ENCODE data around the gene CHD2.
"Not testable (repeated sequence)": the region's sequence is repeated elsewhere in the genome, so short reads cannot be mapped to it uniquely, and the experiment has no call there.

Gene CHD2

GRCh38 chr15:93030430-93031102, 130.4 kb downstream of the CHD2 start:
- no peak overlapping the region for H3K27ac ChIP-seq (ENCODE audit: low read depth, low read length)

GRCh38 chr15:93031103-93031464, 131.0 kb downstream of the CHD2 start:
- H3K27me3 ChIP-seq (ENCODE audit: control insufficient read depth in 1 of 2, insufficient read depth in 2 of 2, low read length in 2 of 2) = no peaks in the 10 kb centered on the region
- H3K4me1 ChIP-seq (ENCODE audit: control insufficient read depth in 1 of 2, insufficient read depth in 2 of 2, low read length in 2 of 2) = peaks cover 22 to 28% of the 10 kb centered on the region in 2 donors
- H3K9ac ChIP-seq (ENCODE audit: low read depth in 1 of 2, low read length in 2 of 2) = no peak overlapping the region
- peaks cover 6 to 19% of the 10 kb centered on the region in 2 donors for H3K36me3 ChIP-seq (ENCODE audit: control insufficient read depth in 1 of 2, insufficient read depth in 2 of 2, low read length in 2 of 2)
- no peak overlapping the region for H3K27ac ChIP-seq (ENCODE audit: low read depth, low read length)
- no peaks in the 10 kb centered on the region for H3K9me3 ChIP-seq (ENCODE audit: control insufficient read depth in 1 of 2, low read length in 2 of 2)
- H3K4me3 ChIP-seq (ENCODE audit: low read depth in 1 of 2, low read length in 2 of 2) = no peak overlapping the region

More at GRCh38 chr15:93030430-93031102, 130.4 kb downstream of the CHD2 start:
- H3K4me1 ChIP-seq (ENCODE audit: control insufficient read depth in 1 of 2, insufficient read depth in 2 of 2, low read length in 2 of 2) = peaks cover 22 to 28% of the 10 kb centered on the region in 2 donors
- H3K27me3 ChIP-seq (ENCODE audit: control insufficient read depth in 1 of 2, insufficient read depth in 2 of 2, low read length in 2 of 2) = no peaks in the 10 kb centered on the region
- H3K4me3 ChIP-seq (ENCODE audit: low read depth in 1 of 2, low read length in 2 of 2) = no peak overlapping the region
- H3K9me3 ChIP-seq (ENCODE audit: control insufficient read depth in 1 of 2, low read length in 2 of 2) = no peaks in the 10 kb centered on the region
- peaks cover 11 to 24% of the 10 kb centered on the region in 2 donors for H3K36me3 ChIP-seq (ENCODE audit: control insufficient read depth in 1 of 2, insufficient read depth in 2 of 2, low read length in 2 of 2)
- no peak overlapping the region for H3K9ac ChIP-seq (ENCODE audit: low read depth in 1 of 2, low read length in 2 of 2)

- H3K9ac ChIP-seq (ENCODE audit: low read depth in 1 of 2, low read length in 2 of 2); H3K27me3 ChIP-seq (ENCODE audit: control insufficient read depth in 1 of 2, insufficient read depth in 2 of 2, low read length in 2 of 2); H3K4me3 ChIP-seq (ENCODE audit: low read depth in 1 of 2, low read length in 2 of 2); H3K27ac ChIP-seq (ENCODE audit: low read depth, low read length); H3K9me3 ChIP-seq (ENCODE audit: control insufficient read depth in 1 of 2, low read length in 2 of 2): not testable (repeated sequence)
- H3K36me3 ChIP-seq (ENCODE audit: control insufficient read depth in 1 of 2, insufficient read depth in 2 of 2, low read length in 2 of 2) = peaks cover 0 to 12% of the 10 kb centered on the region in 2 donors
- H3K4me1 ChIP-seq (ENCODE audit: control insufficient read depth in 1 of 2, insufficient read depth in 2 of 2, low read length in 2 of 2) = peaks cover 22 to 28% of the 10 kb centered on the region in 2 donors
Observed at GRCh38 chr15:93031557-93032384, 131.6 kb downstream of the CHD2 start.

- not testable (repeated sequence) for H3K9ac ChIP-seq (ENCODE audit: low read depth in 1 of 2, low read length in 2 of 2); H3K27me3 ChIP-seq (ENCODE audit: control insufficient read depth in 1 of 2, insufficient read depth in 2 of 2, low read length in 2 of 2); H3K4me3 ChIP-seq (ENCODE audit: low read depth in 1 of 2, low read length in 2 of 2); H3K9me3 ChIP-seq (ENCODE audit: control insufficient read depth in 1 of 2, low read length in 2 of 2); H3K36me3 ChIP-seq (ENCODE audit: control insufficient read depth in 1 of 2, insufficient read depth in 2 of 2, low read length in 2 of 2); H3K27ac ChIP-seq (ENCODE audit: low read depth, low read length)
- H3K4me1 ChIP-seq (ENCODE audit: control insufficient read depth in 1 of 2, insufficient read depth in 2 of 2, low read length in 2 of 2) = peaks cover 28% of the 10 kb centered on the region in 2 donors
Observed at GRCh38 chr15:93032515-93033206, 132.5 kb downstream of the CHD2 start.

- no peak overlapping the region for H3K4me3 ChIP-seq (ENCODE audit: low read depth in 1 of 2, low read length in 2 of 2)
- H3K9me3 ChIP-seq (ENCODE audit: control insufficient read depth in 1 of 2, low read length in 2 of 2) = no peaks in the 10 kb centered on the region
- H3K9ac ChIP-seq (ENCODE audit: low read depth in 1 of 2, low read length in 2 of 2) = no peak overlapping the region
- H3K4me1 ChIP-seq (ENCODE audit: control insufficient read depth in 1 of 2, insufficient read depth in 2 of 2, low read length in 2 of 2) = peaks cover 21 to 22% of the 10 kb centered on the region in 2 donors
- H3K36me3 ChIP-seq (ENCODE audit: control insufficient read depth in 1 of 2, insufficient read depth in 2 of 2, low read length in 2 of 2) = no peaks in the 10 kb centered on the region
- no peak overlapping the region for H3K27ac ChIP-seq (ENCODE audit: low read depth, low read length)
- no peaks in the 10 kb centered on the region for H3K27me3 ChIP-seq (ENCODE audit: control insufficient read depth in 1 of 2, insufficient read depth in 2 of 2, low read length in 2 of 2)
Observed at GRCh38 chr15:93033434-93034045, 133.4 kb downstream of the CHD2 start.

GRCh38 chr15:93034512-93034911, 134.4 kb downstream of the CHD2 start:
- Histone ChIP-seq H3K36me3 (ENCODE audit: control insufficient read depth in 1 of 2, insufficient read depth in 2 of 2, low read length in 2 of 2) (no peaks in the 10 kb centered on the region), H3K4me1 (ENCODE audit: control insufficient read depth in 1 of 2, insufficient read depth in 2 of 2, low read length in 2 of 2) (peaks cover 11 to 13% of the 10 kb centered on the region in 2 donors), H3K27ac (ENCODE audit: low read depth, low read length) (no peak overlapping the region), H3K4me3 (ENCODE audit: low read depth in 1 of 2, low read length in 2 of 2) (no peak overlapping the region), H3K27me3 (ENCODE audit: control insufficient read depth in 1 of 2, insufficient read depth in 2 of 2, low read length in 2 of 2) (no peaks in the 10 kb centered on the region), H3K9ac (ENCODE audit: low read depth in 1 of 2, low read length in 2 of 2) (no peak overlapping the region), H3K9me3 (ENCODE audit: control insufficient read depth in 1 of 2, low read length in 2 of 2) (no peaks in the 10 kb centered on the region)

GRCh38 chr15:93035092-93035915, 135.2 kb downstream of the CHD2 start:
- peaks cover 6 to 8% of the 10 kb centered on the region in 2 donors for H3K4me1 ChIP-seq (ENCODE audit: control insufficient read depth in 1 of 2, insufficient read depth in 2 of 2, low read length in 2 of 2)

GRCh38 chr15:93035953-93036810, 136.1 kb downstream of the CHD2 start:
- no peak overlapping the region for H3K9ac ChIP-seq (ENCODE audit: low read depth in 1 of 2, low read length in 2 of 2)
- H3K4me1 ChIP-seq (ENCODE audit: control insufficient read depth in 1 of 2, insufficient read depth in 2 of 2, low read length in 2 of 2) = peaks cover 0 to 5% of the 10 kb centered on the region in 2 donors
- no peak overlapping the region for H3K27ac ChIP-seq (ENCODE audit: low read depth, low read length)
- H3K36me3 ChIP-seq (ENCODE audit: control insufficient read depth in 1 of 2, insufficient read depth in 2 of 2, low read length in 2 of 2) = no peaks in the 10 kb centered on the region
- no peak overlapping the region for H3K4me3 ChIP-seq (ENCODE audit: low read depth in 1 of 2, low read length in 2 of 2)
- no peaks in the 10 kb centered on the region for H3K27me3 ChIP-seq (ENCODE audit: control insufficient read depth in 1 of 2, insufficient read depth in 2 of 2, low read length in 2 of 2)
- H3K9me3 ChIP-seq (ENCODE audit: control insufficient read depth in 1 of 2, low read length in 2 of 2) = no peaks in the 10 kb centered on the region

More at GRCh38 chr15:93035092-93035915, 135.2 kb downstream of the CHD2 start:
- H3K36me3 ChIP-seq (ENCODE audit: control insufficient read depth in 1 of 2, insufficient read depth in 2 of 2, low read length in 2 of 2) = no peaks in the 10 kb centered on the region
- no peak overlapping the region for H3K27ac ChIP-seq (ENCODE audit: low read depth, low read length)
- H3K9me3 ChIP-seq (ENCODE audit: control insufficient read depth in 1 of 2, low read length in 2 of 2) = no peaks in the 10 kb centered on the region
- H3K9ac ChIP-seq (ENCODE audit: low read depth in 1 of 2, low read length in 2 of 2) = no peak overlapping the region
- no peak overlapping the region for H3K4me3 ChIP-seq (ENCODE audit: low read depth in 1 of 2, low read length in 2 of 2)
- no peaks in the 10 kb centered on the region for H3K27me3 ChIP-seq (ENCODE audit: control insufficient read depth in 1 of 2, insufficient read depth in 2 of 2, low read length in 2 of 2)
